Gastrocnemius medialis (tissue), 4 donors: ENCODE measurements around the gene BPHL. TPM values are rescaled to one million over a fixed set of nuclear protein-coding genes. Genes with fewer than 3 reads are reported as not detected.
A peak's percentile ranks its signal among the peaks of the same experiment; 100 is the strongest.

Experiments used
- ATAC-seq, 2 donors: fragments of 150-250 bp; one replicate each; pipeline ENCODE4 v1.9.1; 2016
- DNase-seq, 2 donors: peaks; one replicate each; pipeline ENCODE4 v3.0.0-alpha.2; 2019
- H3K27ac ChIP-seq, 4 donors: fragments of 200-600 bp; sonication (generic); 1 replicate in 1 of 4; 2 replicates in 3 of 4; pipeline ENCODE4 v1.5.1; 2016 to 2018; ENCODE audit warnings: mild to moderate bottlenecking in 2 of 4, moderate library complexity in 1 of 4
- H3K27me3 ChIP-seq, 3 donors: fragments of 200-600 bp; sonication (generic) in 2 of 3; 1 replicate in 1 of 3; 2 replicates in 2 of 3; pipeline versions ENCODE4 v1.5.1 to v1.6.0; 2016 to 2019; ENCODE audit warnings: mild to moderate bottlenecking in 1 of 3, moderate library complexity in 1 of 3
- H3K36me3 ChIP-seq, 2 donors: fragments of 200-600 bp; sonication (generic) in 1 of 2; one replicate each; pipeline ENCODE4 v1.5.1; 2017 to 2018
- H3K4me1 ChIP-seq, 2 donors: fragments of 200-600 bp; sonication (generic) in 1 of 2; one replicate each; pipeline ENCODE4 v1.5.1; 2016 to 2017; ENCODE audit warnings: mild to moderate bottlenecking in 2 of 2
- H3K4me3 ChIP-seq, 4 donors: fragments of 200-600 bp; sonication (generic) in 3 of 4; 1 replicate in 1 of 4; 2 replicates in 3 of 4; pipeline ENCODE4 v1.5.1; 2016 to 2019; ENCODE audit warnings: mild to moderate bottlenecking in 2 of 4
- H3K9me3 ChIP-seq, 3 donors: fragments of 200-600 bp; sonication (generic) in 2 of 3; 1 replicate in 1 of 3; 2 replicates in 2 of 3; pipeline ENCODE4 v1.5.1; 2016 to 2019
- CTCF ChIP-seq, 5 experiments: fragments of 450-650 bp in 3 of 5; fragments of 200-600 bp in 2 of 5; sonication (generic) in 2 of 5; IDR thresholded peaks in 4 of 5; conservative IDR thresholded peaks in 1 of 5; 1 replicate in 4 of 5; 2 replicates in 1 of 5; pipeline ENCODE4 v1.5.1; 2016 to 2019; ENCODE audit warnings: antibody characterized with exemption in 5 of 5, mild to moderate bottlenecking in 3 of 5, moderate library complexity in 3 of 5
- POLR2A ChIP-seq, 2 donors: fragments of 450-650 bp; IDR thresholded peaks; one replicate each; pipeline ENCODE4 v1.6.1; 2017; ENCODE audit warnings: antibody characterized with exemption in 2 of 2, mild to moderate bottlenecking in 2 of 2, moderate library complexity in 2 of 2
- in situ Hi-C, 4 donors: fragments of 200-750 bp; cut with MboI; loops; one replicate each; pipeline versions ENCODE4 v1.15.0 to v1.8.0; 2017; ENCODE audit warnings: low sequenced_read_pairs in 4 of 4
- intact Hi-C: fragments of 100-400 bp; cut with DNase I; formaldehyde crosslinking; loops from one replicate; pipeline ENCODE4 v1.15.1; 2023; ENCODE audit warnings: low total_unique reads
- total RNA-seq, 4 donors: library from RNA; depleted of rRNA; stranded (reverse); fragments of >200 nt; gene quantifications; one replicate each; pipeline versions ENCODE4 v1.1.0 to v1.2.3, GENCODE V29; 2016

BPHL gene
- total RNA-seq, 4 donors from 2014 or later, result 4.7 to 8.7 (median 5.8) TPM

- intact Hi-C loops (loop anchor here (2.0 to 5.0 kb wide), 4 partner anchors 38 to 140 kb away; partner anchors contain the start of genes NQO2, PSMG4, RIPK1 and TUBB2A), in situ Hi-C loops (loop anchor here in 1 of 4 donors (25.0 kb wide), 2 partner anchors 618 to 893 kb away; a partner anchor contains a TSS)
- DNase-seq (no peak), ATAC-seq (peak; percentile 43 to 44)
- Histone ChIP-seq H3K27me3 (no peaks in the 10 kb centered on the region), H3K4me1 (peaks cover 13 to 14% of the 10 kb centered on the region in 2 donors), H3K36me3 (peaks cover 0 to 2% of the 10 kb centered on the region in 2 donors), H3K4me3 (peak overlapping the region; percentile 78 to 90 (median 82)), H3K27ac (peak overlapping the region; percentile 90 to 97 (median 96)), H3K9me3 (no peaks in the 10 kb centered on the region)
- no peak for TF ChIP-seq CTCF (IDR thresholded peaks at IDR 0.05 in 4 of 5, conservative IDR thresholded peaks at IDR 0.05 in 1 of 5)
- TF ChIP-seq POLR2A (IDR thresholded peaks at IDR 0.05), result no peak
Measured at GRCh38 chr6:3119040-3119723, 671 bp downstream of the BPHL start.

- H3K27ac ChIP-seq, result no peak overlapping the region
- intact Hi-C loops (no loop called here), in situ Hi-C loops (loop anchor here (10.0 to 25.0 kb wide), 5 partner anchors 134 to 894 kb away; partner anchors contain the start of gene PSMG4 (in 1 of the 4))
- H3K4me3 ChIP-seq, result no peak overlapping the region
- no peaks in the 10 kb centered on the region for H3K36me3 ChIP-seq
- peaks cover 13 to 14% of the 10 kb centered on the region in 2 donors for H3K4me1 ChIP-seq
- ATAC-seq (no peak), DNase-seq (no peak)
- TF ChIP-seq CTCF (IDR thresholded peaks at IDR 0.05 in 4 of 5, conservative IDR thresholded peaks at IDR 0.05 in 1 of 5), result no peak
- TF ChIP-seq POLR2A (IDR thresholded peaks at IDR 0.05), result no peak
- H3K9me3 ChIP-seq, result no peaks in the 10 kb centered on the region
- no peaks in the 10 kb centered on the region for H3K27me3 ChIP-seq
Measured at GRCh38 chr6:3120765-3121089, 2.2 kb downstream of the BPHL start.

- Histone ChIP-seq H3K36me3 (no peaks in the 10 kb centered on the region), H3K27ac (no peak overlapping the region), H3K4me1 (peaks cover 8 to 10% of the 10 kb centered on the region in 2 donors), H3K9me3 (no peaks in the 10 kb centered on the region), H3K4me3 (no peak overlapping the region), H3K27me3 (no peaks in the 10 kb centered on the region)
- no peak for ATAC-seq
- no peak for DNase-seq
- intact Hi-C loops, result no loop called here
- TF ChIP-seq POLR2A (IDR thresholded peaks at IDR 0.05) (no peak), CTCF (IDR thresholded peaks at IDR 0.05 in 4 of 5, conservative IDR thresholded peaks at IDR 0.05 in 1 of 5) (no peak)
- in situ Hi-C loops, result loop anchor here (10.0 to 25.0 kb wide), 5 partner anchors 132 to 892 kb away; partner anchors contain the start of gene PSMG4 (in 1 of the 4)
Measured at GRCh38 chr6:3122823-3123182, 4.3 kb downstream of the BPHL start.

- DNase-seq, result no peak
- in situ Hi-C loops, result loop anchor here (5.0 to 25.0 kb wide), 7 partner anchors 123 to 890 kb away; partner anchors contain the start of gene PSMG4 (in 1 of the 4)
Measured at GRCh38 chr6:3124667-3125066, 6.2 kb downstream of the BPHL start.

More at GRCh38 chr6:3124667-3125066, 6.2 kb downstream of the BPHL start:
- intact Hi-C loops, result no loop called here
- TF ChIP-seq CTCF (IDR thresholded peaks at IDR 0.05 in 4 of 5, conservative IDR thresholded peaks at IDR 0.05 in 1 of 5), result no peak
- TF ChIP-seq POLR2A (IDR thresholded peaks at IDR 0.05), result no peak
- Histone ChIP-seq H3K27me3 (no peaks in the 10 kb centered on the region), H3K9me3 (no peaks in the 10 kb centered on the region), H3K4me3 (no peak overlapping the region), H3K36me3 (peaks cover 0 to 11% of the 10 kb centered on the region in 2 donors), H3K4me1 (no peaks in the 10 kb centered on the region), H3K27ac (no peak overlapping the region)
- ATAC-seq, result no peak
